OCI-M1 (cell line): ENCODE results near the gene ZNF770.
"Not testable (repeated sequence)": the region's sequence is repeated elsewhere in the genome, so short reads cannot be mapped to it uniquely, and the experiment has no call there.

Experiments
- DNase-seq: peaks from one replicate; lab custom pipeline; 2025; lab: John Stamatoyannopoulos, UW

Gene ZNF770

GRCh38 chr15:34973512-34973911, 14.6 kb downstream of the ZNF770 start:
- DNase-seq, result no peak

GRCh38 chr15:34970098-34970643, 17.9 kb downstream of the ZNF770 start:
- not testable (repeated sequence) for DNase-seq

GRCh38 chr15:34969340-34970097, 18.6 kb downstream of the ZNF770 start, which contains the start of gene AQR:
Gene AQR, minus strand, starts transcription at chr15:34969742. Its CDS starts 129 bp downstream, at chr15:34969613.
- peak; percentile 98 for DNase-seq

- no peak for DNase-seq
Observed at GRCh38 chr15:34964277-34964676, 23.8 kb downstream of the ZNF770 start.

- no peak for DNase-seq
Observed at GRCh38 chr15:34953851-34954250, 34.2 kb downstream of the ZNF770 start.

GRCh38 chr15:34952481-34952880, 35.6 kb downstream of the ZNF770 start:
- no peak for DNase-seq

- DNase-seq, result no peak
Observed at GRCh38 chr15:34951993-34952392, 36.1 kb downstream of the ZNF770 start.

GRCh38 chr15:34944936-34945335, 43.2 kb downstream of the ZNF770 start:
- no peak for DNase-seq

- DNase-seq, result no peak
Observed at GRCh38 chr15:34943711-34944110, 44.4 kb downstream of the ZNF770 start.

- DNase-seq, result not testable (repeated sequence)
Observed at GRCh38 chr15:34943264-34943663, 44.8 kb downstream of the ZNF770 start.

- no peak for DNase-seq
Observed at GRCh38 chr15:34942363-34942762, 45.7 kb downstream of the ZNF770 start.

- peak; percentile 82 for DNase-seq
Observed at GRCh38 chr15:34941831-34942230, 46.3 kb downstream of the ZNF770 start.

GRCh38 chr15:34941185-34941698, 46.8 kb downstream of the ZNF770 start:
- DNase-seq, result no peak

GRCh38 chr15:34933432-34933975, 54.6 kb downstream of the ZNF770 start:
- no peak for DNase-seq

GRCh38 chr15:34928349-34928748, 59.7 kb downstream of the ZNF770 start:
- DNase-seq, result not testable (repeated sequence)
